GM12878 (cell line): ENCODE results near the gene IL1RAPL1. TPM values are rescaled to one million over a fixed set of nuclear protein-coding genes. Genes with fewer than 3 reads are reported as not detected.
A peak's percentile ranks its signal among the peaks of the same experiment; 100 is the strongest.

Experiments
- BHLHE40 ChIP-seq, 2 experiments: fragments of 450-650 bp in 1 of 2; IDR thresholded peaks; 2 replicates each; pipeline ENCODE4 v1.6.1; 2011 to 2017; ENCODE audit warnings: low read depth in 2 of 2, borderline replicate concordance in 1 of 2, improper control_type of control experiment in 1 of 2, low read length in 1 of 2, mild to moderate bottlenecking in 1 of 2
- CBX5 ChIP-seq: sonication (generic); IDR thresholded peaks from 2 replicates; pipeline ENCODE4 v1.6.1; 2016; ENCODE audit warnings: low read depth, moderate library complexity, mild to moderate bottlenecking, inconsistent platforms
- CHD2 ChIP-seq: IDR thresholded peaks from 2 replicates; pipeline ENCODE4 v1.6.1; 2011; ENCODE audit warnings: low read depth, low read length, improper control_type of control experiment, borderline replicate concordance
- CREM ChIP-seq: IDR thresholded peaks from 2 replicates; pipeline ENCODE4 v1.6.1; 2014; ENCODE audit warnings: antibody characterized with exemption, low read depth
- HCFC1 ChIP-seq: fragments of 150-350 bp; IDR thresholded peaks from 2 replicates; pipeline ENCODE4 v1.6.1; 2014; ENCODE audit warnings: low read length
- IKZF2 ChIP-seq, 2 experiments: fragments of 450-650 bp; IDR thresholded peaks; 2 replicates each; pipeline ENCODE4 v1.6.1; 2017; ENCODE audit warnings: mild to moderate bottlenecking in 2 of 2, moderate library complexity in 2 of 2
- LARP7 ChIP-seq: fragments of 450-650 bp; IDR thresholded peaks from 2 replicates; pipeline ENCODE4 v1.6.1; 2017; ENCODE audit warnings: mild to moderate bottlenecking
- NR2C2 ChIP-seq: IDR thresholded peaks from 2 replicates; pipeline ENCODE4 v1.6.1; 2011; ENCODE audit warnings: borderline replicate concordance, low read depth; ENCODE audit not compliant: control insufficient read depth, insufficient read length
- SMC3 ChIP-seq: IDR thresholded peaks from 2 replicates; pipeline ENCODE4 v1.6.1; 2011; ENCODE audit warnings: low read length, improper control_type of control experiment, borderline replicate concordance
- SRF ChIP-seq, 2 experiments: IDR thresholded peaks; 2 replicates each; pipeline ENCODE4 v1.6.1; 2011; ENCODE audit warnings: low read depth in 2 of 2, low read length in 2 of 2, mild to moderate bottlenecking in 1 of 2, moderate library complexity in 1 of 2
- USF1 ChIP-seq: IDR thresholded peaks from 2 replicates; pipeline ENCODE4 v1.6.1; 2011; ENCODE audit warnings: borderline replicate concordance, low read depth, mild to moderate bottlenecking, moderate library complexity, mixed read lengths, low read length; ENCODE audit not compliant: insufficient read depth; ENCODE audit errors: extremely low read length
- ZNF207 ChIP-seq: fragments of 450-650 bp; IDR thresholded peaks from 2 replicates; pipeline ENCODE4 v1.6.1; 2014; ENCODE audit warnings: antibody characterized with exemption, mild to moderate bottlenecking, borderline replicate concordance
- ZNF622 ChIP-seq: fragments of 450-650 bp; IDR thresholded peaks from 2 replicates; pipeline ENCODE4 v1.6.1; 2017; ENCODE audit warnings: mild to moderate bottlenecking, inconsistent platforms
- polyA plus RNA-seq, 11 experiments: library from polyadenylated mRNA; depleted of rRNA in 4 of 11; unstranded in 6 of 11; stranded (reverse) in 5 of 11; fragments of >200 nt; fragmentation: Nextera tagmentation in 4 of 11; fragmentation: Illumina TruSeq in 1 of 11; extraction: Ambion mirVana in 4 of 11; extraction: Trizol in 1 of 11; gene quantifications; 1 replicate in 1 of 11; 2 replicates in 10 of 11; pipeline versions ENCODE4 v1.2.1 to v1.2.3, GENCODE V29; 2011 to 2016; ENCODE audit warnings: inconsistent platforms in 2 of 11, missing spikeins in 2 of 11, low read depth in 1 of 11
- total RNA-seq, 4 experiments: library from RNA; depleted of rRNA in 3 of 4; stranded (reverse); fragments of >200 nt in 3 of 4; fragmentation: Illumina TruSeq in 1 of 4; extraction: Trizol in 1 of 4; gene quantifications; 2 replicates each; pipeline versions ENCODE4 v1.2.1 to v1.2.3, GENCODE V29; 2013 to 2021
- TF ChIP-seq, protein P1 (sequence below): fragments of 450-650 bp; formaldehyde crosslinking; IDR thresholded peaks from 2 replicates; pipeline ENCODE4 v1.4.0; 2022; ENCODE audit warnings: mild to moderate bottlenecking, moderate library complexity

Gene IL1RAPL1
- total and polyA plus RNA-seq, 10 of the 15 experiments (the other 5 are each of a cell fraction or from before 2014, with no cell fraction given), result not detected

DNA sequence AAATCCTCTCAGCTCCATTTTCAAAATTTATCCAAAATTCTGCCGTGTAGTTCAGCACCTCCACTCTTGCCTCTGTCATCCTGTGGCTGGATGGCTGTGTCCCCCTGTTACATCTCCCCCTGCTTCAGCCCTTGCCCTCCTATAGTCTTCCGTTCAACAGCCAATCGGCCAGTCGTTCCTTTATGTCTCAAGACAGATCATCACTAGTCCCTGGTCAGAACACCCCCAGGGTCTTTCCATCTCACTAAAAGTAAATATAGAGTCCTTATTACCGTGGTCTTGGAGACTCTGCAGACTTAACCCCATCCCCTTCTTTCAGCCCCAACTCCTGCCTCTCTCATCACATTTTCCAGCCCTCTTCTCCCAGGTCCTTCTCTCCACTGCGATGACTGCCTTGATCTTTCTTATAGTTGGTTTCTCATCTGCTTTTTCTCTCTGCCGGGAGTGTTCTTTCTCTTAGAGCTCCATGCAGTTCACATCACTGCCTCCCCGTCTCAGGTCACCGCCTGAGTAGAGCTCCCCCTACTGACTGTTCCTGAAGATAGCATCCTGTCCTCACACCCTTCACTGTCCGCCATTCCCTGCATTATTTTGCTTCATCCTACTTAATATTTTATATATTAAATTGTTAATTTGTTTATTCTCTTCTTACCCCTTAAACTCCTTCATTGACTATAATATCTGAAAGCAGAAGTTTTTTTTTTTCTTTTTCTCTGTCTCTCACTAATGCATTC lies 891.3 kb downstream of the IL1RAPL1 start (continued):
- TF ChIP-seq USF1 (no peak), LARP7 (no peak), SMC3 (peak; percentile 36; the same call in 1 of the 2 replicates), BHLHE40 (IDR thresholded peaks at IDR 0.05; ENCODE audit: borderline replicate concordance in 1 of 2, low read depth in 2 of 2, low read length in 1 of 2) (no peak), CBX5 (peak; percentile 80; the same call in 1 of the 2 replicates), SRF (IDR thresholded peaks at IDR 0.05; ENCODE audit: low read depth in 2 of 2, low read length in 2 of 2) (peak; percentile 5 to 41; a peak in 1 of 4 replicates), HCFC1 (no peak), ZNF622 (no peak), IKZF2 (IDR thresholded peaks at IDR 0.05) (no peak), CHD2 (no peak), ZNF207 (no peak), CREM (peak; percentile 22; the same call in 1 of the 2 replicates), NR2C2 (no peak)
- TF ChIP-seq, protein P1, sequence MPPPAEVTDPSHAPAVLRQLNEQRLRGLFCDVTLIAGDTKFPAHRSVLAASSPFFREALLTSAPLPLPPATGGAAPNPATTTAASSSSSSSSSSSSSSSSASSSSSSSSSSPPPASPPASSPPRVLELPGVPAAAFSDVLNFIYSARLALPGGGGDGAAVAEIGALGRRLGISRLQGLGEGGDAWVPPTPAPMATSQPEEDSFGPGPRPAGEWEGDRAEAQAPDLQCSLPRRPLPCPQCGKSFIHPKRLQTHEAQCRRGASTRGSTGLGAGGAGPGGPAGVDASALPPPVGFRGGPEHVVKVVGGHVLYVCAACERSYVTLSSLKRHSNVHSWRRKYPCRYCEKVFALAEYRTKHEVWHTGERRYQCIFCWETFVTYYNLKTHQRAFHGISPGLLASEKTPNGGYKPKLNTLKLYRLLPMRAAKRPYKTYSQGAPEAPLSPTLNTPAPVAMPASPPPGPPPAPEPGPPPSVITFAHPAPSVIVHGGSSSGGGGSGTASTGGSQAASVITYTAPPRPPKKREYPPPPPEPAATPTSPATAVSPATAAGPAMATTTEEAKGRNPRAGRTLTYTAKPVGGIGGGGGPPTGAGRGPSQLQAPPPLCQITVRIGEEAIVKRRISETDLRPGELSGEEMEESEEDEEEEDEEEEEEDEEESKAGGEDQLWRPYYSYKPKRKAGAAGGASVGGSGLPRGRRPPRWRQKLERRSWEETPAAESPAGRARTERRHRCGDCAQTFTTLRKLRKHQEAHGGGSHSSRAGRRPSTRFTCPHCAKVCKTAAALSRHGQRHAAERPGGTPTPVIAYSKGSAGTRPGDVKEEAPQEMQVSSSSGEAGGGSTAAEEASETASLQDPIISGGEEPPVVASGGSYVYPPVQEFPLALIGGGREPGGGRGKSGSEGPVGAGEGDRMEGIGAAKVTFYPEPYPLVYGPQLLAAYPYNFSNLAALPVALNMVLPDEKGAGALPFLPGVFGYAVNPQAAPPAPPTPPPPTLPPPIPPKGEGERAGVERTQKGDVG (CRISPR knock-in tag), result no peak
